Right lung (tissue), 5 donors: ENCODE results near the gene PDLIM5. TPM values are rescaled to one million over a fixed set of nuclear protein-coding genes. Genes with fewer than 3 reads are reported as not detected.
"Not testable (repeated sequence)": the region's sequence is repeated elsewhere in the genome, so short reads cannot be mapped to it uniquely, and the experiment has no call there.

ENCODE experiments used
- DNase-seq, 2 donors: peaks; one replicate each; pipeline ENCODE4 v3.0.0-alpha.2; 2013
- polyA plus RNA-seq, 5 donors: library from polyadenylated mRNA; unstranded; fragments of 120-200 nt; gene quantifications; one replicate each; pipeline versions ENCODE4 v1.2.1 to v1.2.3, GENCODE V29; 2013; ENCODE audit warnings: inconsistent platforms in 1 of 5, low replicate concordance in 1 of 5; ENCODE audit not compliant: insufficient read length in 5 of 5, insufficient read depth in 1 of 5

The PDLIM5 gene
- polyA plus RNA-seq, 5 donors: 19.1 to 21.9 (median 19.3) TPM

- DNase-seq: no peak
Observed at GRCh38 chr4:94489098-94489497, 37.4 kb downstream of the PDLIM5 start.

- DNase-seq: no peak
Observed at GRCh38 chr4:94490437-94490836, 38.7 kb downstream of the PDLIM5 start.

- no peak for DNase-seq
Observed at GRCh38 chr4:94491322-94491721, 39.6 kb downstream of the PDLIM5 start.

GRCh38 chr4:94495408-94495807 lies 43.7 kb downstream of the PDLIM5 start:
- no peak for DNase-seq

- no peak for DNase-seq
Observed at GRCh38 chr4:94497690-94498089, 45.9 kb downstream of the PDLIM5 start.

- DNase-seq: no peak
Observed at GRCh38 chr4:94498502-94498901, 46.8 kb downstream of the PDLIM5 start.

GRCh38 chr4:94500685-94501084 lies 48.9 kb downstream of the PDLIM5 start:
- DNase-seq: no peak

- DNase-seq: no peak
Observed at GRCh38 chr4:94504545-94504944, 52.8 kb downstream of the PDLIM5 start.

- no peak for DNase-seq
Observed at GRCh38 chr4:94506822-94507221, 55.1 kb downstream of the PDLIM5 start.

GRCh38 chr4:94507281-94507680 lies 55.5 kb downstream of the PDLIM5 start:
- DNase-seq: no peak

GRCh38 chr4:94507708-94508107 lies 56.0 kb downstream of the PDLIM5 start:
- DNase-seq: no peak

GRCh38 chr4:94508296-94508695 lies 56.6 kb downstream of the PDLIM5 start:
- no peak for DNase-seq

GRCh38 chr4:94508806-94509205 lies 57.1 kb downstream of the PDLIM5 start:
- no peak for DNase-seq

GRCh38 chr4:94511591-94511990 lies 59.8 kb downstream of the PDLIM5 start:
- DNase-seq: no peak

- DNase-seq: not testable (repeated sequence)
Observed at GRCh38 chr4:94513532-94513931, 61.8 kb downstream of the PDLIM5 start.

GRCh38 chr4:94515365-94515764 lies 63.6 kb downstream of the PDLIM5 start:
- DNase-seq: no peak

GRCh38 chr4:94516067-94516466 lies 64.3 kb downstream of the PDLIM5 start:
- no peak for DNase-seq

- no peak for DNase-seq
Observed at GRCh38 chr4:94516999-94517398, 65.3 kb downstream of the PDLIM5 start.

GRCh38 chr4:94517492-94517891 lies 65.8 kb downstream of the PDLIM5 start:
- DNase-seq: no peak

- no peak for DNase-seq
Observed at GRCh38 chr4:94519019-94519418, 67.3 kb downstream of the PDLIM5 start.

- DNase-seq: no peak
Observed at GRCh38 chr4:94519925-94520789, 68.4 kb downstream of the PDLIM5 start.

- no peak for DNase-seq
Observed at GRCh38 chr4:94523033-94523580, 71.4 kb downstream of the PDLIM5 start.

- DNase-seq: no peak
Observed at GRCh38 chr4:94523617-94524016, 71.9 kb downstream of the PDLIM5 start.
